OCI-LY7 (cell line): ENCODE results near the gene NUDCD3. TPM values are rescaled to one million over a fixed set of nuclear protein-coding genes. Genes with fewer than 3 reads are reported as not detected.

Experiments used
- BruUV-seq: library from RNA; stranded (reverse); fragments of 400-500 nt; replicated peaks from 2 replicates; lab custom pipeline; 2021; lab: Mats Ljungman, UMichigan
- CTCF ChIA-PET: fragments of 300-600 bp; sonication (Branson Sonifier 250); formaldehyde crosslinking; loops from one replicate; lab custom pipeline; 2022; ENCODE audit warnings: antibody characterized with exemption; ENCODE audit not compliant: unreplicated experiment; lab: Charles Lee
- POLR2A ChIA-PET: fragments of 300-600 bp; sonication (Branson Sonifier 250); formaldehyde crosslinking; loops from one replicate; lab custom pipeline; 2022; ENCODE audit warnings: antibody characterized with exemption; lab: Charles Lee
- DNase-seq: peaks from one replicate; pipeline ENCODE4 v3.0.0-alpha.2; 2015; ENCODE audit warnings: low spot score
- H2AFZ ChIP-seq: fragments of 200-600 bp; sonication (generic), shearing (Covaris generic); 2 replicates; pipeline ENCODE4 v1.6.1; 2014; ENCODE audit warnings: mild to moderate bottlenecking, antibody characterized with exemption, low read length, moderate library complexity
- H3K27ac ChIP-seq: fragments of 200-600 bp; sonication (generic); 2 replicates; pipeline ENCODE4 v1.5.1; 2014; ENCODE audit warnings: mixed run types, low read depth, mild to moderate bottlenecking, moderate library complexity, low read length, inconsistent platforms; ENCODE audit not compliant: poor library complexity, severe bottlenecking
- H3K36me3 ChIP-seq: fragments of 200-600 bp; sonication (generic); 2 replicates; pipeline ENCODE4 v1.6.1; 2014; ENCODE audit warnings: mild to moderate bottlenecking, antibody characterized with exemption, low read length, moderate library complexity, mixed read lengths; ENCODE audit not compliant: insufficient read depth
- H3K4me1 ChIP-seq: fragments of 200-600 bp; sonication (generic); 2 replicates; pipeline ENCODE4 v1.5.1; 2014; ENCODE audit warnings: mild to moderate bottlenecking, low read length; ENCODE audit not compliant: insufficient read depth, poor library complexity, severe bottlenecking
- H3K4me2 ChIP-seq: fragments of 200-600 bp; sonication (generic); 2 replicates; pipeline ENCODE4 v1.6.1; 2014; ENCODE audit warnings: mild to moderate bottlenecking, low read length
- H3K4me3 ChIP-seq: fragments of 200-600 bp; sonication (generic); 2 replicates; pipeline ENCODE4 v1.5.1; 2014; ENCODE audit warnings: mild to moderate bottlenecking, low read depth, low read length; ENCODE audit not compliant: poor library complexity, severe bottlenecking
- H3K79me2 ChIP-seq: fragments of 200-600 bp; sonication (generic); 2 replicates; pipeline ENCODE4 v1.6.1; 2016; ENCODE audit warnings: low read depth, mild to moderate bottlenecking, low read length, moderate library complexity, mixed read lengths; ENCODE audit not compliant: insufficient read depth
- H3K9me2 ChIP-seq: fragments of 200-600 bp; sonication (generic); 2 replicates; pipeline ENCODE4 v1.6.1; 2016; ENCODE audit warnings: mild to moderate bottlenecking, low read length, mixed read lengths; ENCODE audit not compliant: insufficient read depth
- H3K9me3 ChIP-seq: fragments of 200-600 bp; sonication (generic); 2 replicates; pipeline ENCODE4 v1.6.1; 2014; ENCODE audit warnings: mild to moderate bottlenecking, mixed run types, low read length, mixed read lengths
- H4K20me1 ChIP-seq: fragments of 200-600 bp; sonication (generic); 2 replicates; pipeline ENCODE4 v1.6.1; 2014; ENCODE audit warnings: mild to moderate bottlenecking, antibody characterized with exemption, low read length, moderate library complexity, mixed read lengths; ENCODE audit not compliant: insufficient read depth
- CTCF ChIP-seq: fragments of 200-600 bp; sonication (generic); conservative IDR thresholded peaks from 2 replicates; pipeline ENCODE4 v1.5.1; 2014; ENCODE audit warnings: mild to moderate bottlenecking, antibody characterized with exemption, low read length, moderate library complexity, mixed read lengths
- EZH2phosphoT487 ChIP-seq: fragments of 200-600 bp; sonication (generic); IDR thresholded peaks from 2 replicates; pipeline ENCODE4 v1.6.1; 2018; ENCODE audit warnings: low read depth, borderline replicate concordance, mild to moderate bottlenecking, mixed run types, antibody characterized with exemption, low read length, moderate library complexity, mixed read lengths
- intact Hi-C: fragments of 100-400 bp; cut with micrococcal nuclease; formaldehyde crosslinking; loops from one replicate; pipeline ENCODE4 v1.10.0; 2022; ENCODE audit not compliant: unreplicated experiment
- total RNA-seq, 2 experiments: library from RNA; depleted of rRNA in 1 of 2; stranded (reverse); fragments of >200 nt in 1 of 2; shearing (Covaris generic) in 1 of 2; gene quantifications; 2 replicates each; pipeline ENCODE4 v1.2.3, GENCODE V29; 2014 to 2022

Gene NUDCD3
- total RNA-seq, 2 experiments from 2014 or later = 57.0 to 108 TPM

GRCh38 chr7:44484482-44485313 is 5.8 kb downstream of the NUDCD3 start:
- no peak overlapping the region for H3K4me3 ChIP-seq
- BruUV-seq = no TSS peak
- H4K20me1 ChIP-seq = no peaks in the 10 kb centered on the region
- H3K79me2 ChIP-seq = peaks cover 38% of the 10 kb centered on the region
- intact Hi-C loops = no loop called here
- no peak overlapping the region for H3K27ac ChIP-seq
- H2AFZ ChIP-seq = no peak overlapping the region
- DNase-seq = no peak
- no peak overlapping the region for H3K4me2 ChIP-seq
- no peaks in the 10 kb centered on the region for H3K9me2 ChIP-seq
- ChIA-PET POLR2A (interaction anchor here (1.0 to 1.1 kb wide), 2 partner anchors 12 to 98 kb away, joined by 3 read pairs; no protein-coding TSS in a partner anchor), CTCF (interaction anchor here (1.2 kb wide), 1 partner anchor 9 kb away, joined by 3 read pairs; no protein-coding TSS in a partner anchor)
- peaks cover 20% of the 10 kb centered on the region for H3K9me3 ChIP-seq
- peaks cover 26% of the 10 kb centered on the region for H3K4me1 ChIP-seq
- no peak for TF ChIP-seq CTCF
- TF ChIP-seq EZH2phosphoT487 = no peak
- peaks cover 75% of the 10 kb centered on the region for H3K36me3 ChIP-seq

- Histone ChIP-seq H2AFZ (no peak overlapping the region), H4K20me1 (no peaks in the 10 kb centered on the region), H3K4me1 (peaks cover 14% of the 10 kb centered on the region), H3K9me2 (no peaks in the 10 kb centered on the region), H3K79me2 (peaks cover 22% of the 10 kb centered on the region; the same call in 1 of the 2 replicates), H3K27ac (no peak overlapping the region), H3K9me3 (peaks cover 20% of the 10 kb centered on the region), H3K4me2 (no peak overlapping the region), H3K4me3 (no peak overlapping the region), H3K36me3 (peaks cover 86% of the 10 kb centered on the region)
- DNase-seq = no peak
- no TSS peak for BruUV-seq
- POLR2A ChIA-PET = interaction anchor here (0.7 to 4.1 kb wide), 2 partner anchors 8 to 381 kb away, joined by 3 to 17 read pairs; partner anchors contain the start of gene NUDCD3
- CTCF ChIA-PET = no interaction called here
- intact Hi-C loops = no loop called here
- TF ChIP-seq EZH2phosphoT487 (no peak), CTCF (no peak)
Measured at GRCh38 chr7:44482502-44483485, 7.7 kb downstream of the NUDCD3 start.
